GM18511 (cell line): ENCODE results near the gene PALD1.
"Not testable (repeated sequence)": the region's sequence is repeated elsewhere in the genome, so short reads cannot be mapped to it uniquely, and the experiment has no call there.

Experiments used
- ATAC-seq: cut with Tn5 transposase; IDR thresholded peaks from one replicate; pipeline ENCODE4 v1.9.1; 2021; ENCODE audit warnings: mild to moderate bottlenecking, moderate library complexity; ENCODE audit not compliant: unreplicated experiment

The PALD1 gene

DNA sequence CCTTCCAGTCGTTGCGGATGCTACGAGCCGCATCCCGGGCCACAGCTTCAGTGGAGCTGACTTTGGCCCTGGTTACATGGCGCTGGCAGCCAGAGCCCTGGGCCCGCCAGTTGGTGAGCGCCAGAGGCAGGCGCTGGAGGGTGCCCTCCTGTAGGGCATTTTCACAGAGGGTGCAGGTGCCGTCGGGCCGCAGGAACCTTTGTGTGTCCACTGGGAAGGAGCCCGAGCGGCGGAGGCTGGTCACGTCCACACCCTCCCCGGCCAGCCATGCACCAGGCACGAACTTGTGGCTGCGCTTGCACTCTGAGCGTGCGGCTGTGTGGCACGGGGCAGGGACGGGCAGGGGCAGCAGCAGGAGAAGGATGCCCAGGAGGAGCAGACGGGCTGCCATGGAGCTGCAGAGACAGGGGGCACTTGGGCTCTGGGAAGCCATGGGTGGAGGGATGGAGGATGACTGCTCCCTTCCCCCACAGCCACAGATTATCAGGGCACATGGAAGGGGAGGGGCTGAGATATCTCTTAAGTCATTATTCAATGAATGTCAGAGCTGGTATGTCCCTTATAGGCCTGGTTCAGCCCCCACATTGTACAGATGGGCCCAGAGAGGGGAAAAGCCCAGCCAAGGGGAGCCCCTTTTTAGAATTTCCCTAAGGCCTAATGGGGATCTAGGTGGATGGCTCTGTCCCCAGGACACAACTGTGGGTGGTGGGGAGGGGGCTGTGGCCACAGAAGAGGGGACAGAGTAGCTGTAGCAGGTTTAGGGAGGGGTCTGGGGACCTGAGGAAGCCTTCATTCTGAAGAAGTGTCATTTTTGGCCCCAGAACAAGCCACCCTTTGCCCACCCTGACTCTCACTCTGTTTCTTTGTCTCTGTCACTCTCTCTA is 122.2 kb downstream of the PALD1 start:
- no peak for ATAC-seq

DNA sequence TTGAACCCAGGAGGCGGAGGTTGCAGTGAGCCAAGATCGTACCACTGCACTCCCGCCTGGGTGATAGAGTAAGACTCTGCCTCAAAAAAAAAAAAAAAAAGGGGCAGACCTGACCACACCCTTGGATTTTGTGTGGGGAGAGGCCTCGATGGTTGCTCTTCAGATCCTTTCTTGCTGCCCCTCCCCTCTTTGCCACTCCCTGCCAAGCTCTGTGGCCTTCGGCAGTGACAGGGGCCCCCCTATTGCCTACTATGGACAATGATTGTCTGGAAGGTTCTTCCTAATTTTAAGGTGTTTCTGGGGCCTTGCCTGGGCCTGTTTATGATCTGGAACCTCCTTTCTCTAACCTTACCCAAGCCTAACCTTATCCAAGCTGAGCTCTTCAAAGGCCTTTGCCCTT is 123.2 kb downstream of the PALD1 start:
- ATAC-seq, result no peak

DNA sequence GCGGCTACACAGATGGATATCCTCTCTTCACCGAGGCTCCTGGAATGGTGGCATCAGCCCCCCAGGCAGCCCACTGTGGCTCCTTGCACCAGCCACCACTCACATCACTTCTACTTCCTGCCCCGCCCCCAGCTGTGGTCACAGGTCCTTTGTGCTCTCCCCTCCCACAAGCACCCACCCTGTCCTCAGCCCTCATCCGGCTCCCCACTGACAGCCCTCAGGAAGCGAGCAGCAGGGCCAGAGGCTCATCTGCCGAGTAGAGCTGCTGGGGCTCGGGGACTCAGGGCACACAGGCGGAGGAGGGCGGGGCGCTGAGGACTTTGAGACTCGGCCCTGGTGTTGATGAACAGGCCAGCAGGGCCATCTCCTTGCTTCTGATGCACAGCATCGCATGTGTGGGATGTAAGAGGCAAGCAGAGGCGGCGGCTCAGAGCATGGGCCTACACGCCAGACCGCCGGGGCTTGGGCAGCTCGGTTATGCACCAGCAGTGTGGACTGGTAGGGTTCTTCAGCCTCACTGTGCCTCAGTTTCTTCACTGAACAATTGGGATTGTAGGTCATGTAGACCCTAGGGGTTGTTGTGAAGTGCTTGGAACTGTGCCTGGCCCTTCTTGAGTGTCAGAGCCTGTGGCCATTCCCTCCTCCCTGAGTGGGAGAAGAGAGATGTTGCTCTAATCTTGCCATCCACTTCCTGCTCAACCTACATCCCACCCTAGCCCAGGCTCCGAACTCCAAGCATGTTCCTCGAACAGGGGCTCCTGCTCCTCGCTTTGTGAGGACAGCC is 124.3 kb downstream of the PALD1 start, which contains the start of gene PRF1:
TSS of gene PRF1 (minus strand) at position 77 of the 784 bp plus-strand sequence. CDS start 1,839 bp downstream, outside the sequence.
- no peak for ATAC-seq

DNA sequence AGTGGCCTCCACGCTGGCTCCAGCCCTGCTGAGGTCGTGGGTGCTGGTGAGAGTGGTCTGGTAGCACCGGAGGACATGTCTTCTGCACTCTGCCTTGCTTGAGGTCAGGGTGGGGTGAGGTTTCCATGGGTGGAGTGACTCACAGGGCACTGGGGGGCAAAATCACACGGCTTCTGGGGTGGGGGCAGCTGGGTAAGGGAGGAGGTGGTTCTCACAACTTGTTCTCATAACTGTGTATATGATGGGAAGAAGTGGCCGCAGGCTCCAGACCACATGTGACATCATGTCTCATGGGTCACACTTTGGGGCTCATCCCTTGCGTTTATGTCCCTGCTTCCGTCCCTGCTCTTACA is 124.9 kb downstream of the PALD1 start:
- ATAC-seq, result no peak

DNA sequence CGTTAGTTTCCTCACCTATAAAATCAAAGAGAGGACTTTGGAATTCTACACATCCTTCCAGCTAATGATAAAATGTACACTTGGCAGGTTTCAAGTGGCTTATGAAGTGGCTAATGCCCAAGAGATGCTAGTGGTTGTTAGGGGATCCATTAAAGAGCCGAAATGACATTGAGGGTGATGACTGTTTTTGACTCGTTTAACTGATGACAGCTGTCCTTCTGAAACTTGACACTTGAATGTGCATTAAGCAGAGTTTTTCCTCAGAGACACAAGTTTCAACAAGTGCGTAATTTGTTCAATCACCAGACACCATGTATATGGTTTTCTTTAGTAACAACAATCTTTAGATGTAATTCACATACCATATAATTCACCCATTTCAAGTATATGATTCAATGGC is 125.5 kb downstream of the PALD1 start:
- ATAC-seq, result no peak

DNA sequence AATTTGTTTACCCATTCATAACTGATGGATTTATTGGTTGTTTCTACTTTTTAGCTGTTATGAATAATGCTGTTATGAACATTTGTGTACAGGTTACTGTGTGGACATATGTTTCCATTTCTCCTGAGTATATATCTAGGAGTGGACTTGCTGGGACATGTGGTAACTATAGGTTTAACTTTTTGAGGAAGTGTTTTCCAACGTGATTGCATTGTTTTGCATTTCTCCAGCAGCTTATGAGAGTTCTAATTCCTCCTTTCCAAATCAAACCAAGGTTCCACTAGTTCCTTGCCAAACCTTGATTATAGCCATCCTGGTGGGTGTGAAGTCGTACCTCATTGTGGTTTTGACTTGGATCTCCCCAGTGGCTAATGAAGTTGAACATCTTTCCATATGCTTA is 126.6 kb downstream of the PALD1 start:
- no peak for ATAC-seq

DNA sequence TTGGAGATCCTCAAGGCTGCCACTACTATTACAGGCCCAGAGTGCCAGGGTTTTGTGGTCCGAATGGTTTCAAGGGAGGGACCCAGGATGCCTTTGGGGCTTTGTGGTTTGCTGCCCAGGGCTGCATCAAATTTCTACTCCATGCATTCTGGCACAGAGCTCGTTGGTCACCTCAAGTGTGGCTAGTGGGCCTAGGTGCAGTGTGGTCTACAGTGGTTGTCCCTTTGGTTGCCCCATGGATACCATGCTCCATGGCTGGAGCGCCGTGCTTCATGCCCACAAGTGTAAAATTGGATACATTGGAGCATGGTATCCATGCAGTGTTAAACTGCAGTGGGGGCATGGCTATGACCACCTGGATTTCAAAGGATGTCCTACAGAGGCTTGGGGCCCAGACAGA is 129.4 kb downstream of the PALD1 start:
- ATAC-seq, result no peak

DNA sequence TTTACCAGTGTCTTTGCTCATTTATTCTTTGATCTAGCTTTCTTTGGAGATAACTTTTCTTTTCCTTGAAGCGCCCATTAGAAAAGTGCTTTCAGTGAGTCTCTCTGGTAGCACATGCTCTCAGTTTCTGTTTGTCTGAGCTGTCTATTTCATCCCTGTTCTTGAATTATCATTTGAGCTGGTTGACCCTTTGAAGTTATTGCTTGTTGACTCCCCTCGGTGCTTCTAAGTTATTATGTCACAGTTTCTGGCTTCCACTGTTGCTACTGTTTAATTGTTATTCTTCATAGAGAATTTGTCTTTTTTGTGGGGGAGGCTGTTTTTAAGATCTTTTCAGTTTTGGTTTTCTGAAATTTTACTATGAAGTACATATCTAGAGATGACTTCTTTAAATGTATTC is 135.4 kb downstream of the PALD1 start:
- ATAC-seq, result no peak

DNA sequence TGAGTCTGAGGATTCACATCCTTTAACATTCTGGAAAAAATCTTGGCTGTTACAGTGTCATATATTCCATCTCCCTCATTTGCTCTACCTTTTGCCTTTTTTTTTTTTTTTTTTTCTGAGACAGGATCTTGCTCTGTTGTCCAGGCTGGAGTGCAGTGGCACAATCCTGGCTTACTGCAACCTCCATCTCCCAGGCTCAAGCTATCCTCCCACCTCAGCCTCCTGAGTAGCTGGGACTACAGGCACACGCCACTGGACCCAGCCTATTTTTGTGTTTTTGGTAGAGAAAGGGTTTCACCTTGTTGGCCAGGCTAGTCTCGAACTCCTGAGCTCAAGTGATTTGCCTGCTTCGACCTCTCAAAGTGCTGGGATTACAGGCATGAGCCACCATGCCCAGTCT is 135.8 kb downstream of the PALD1 start:
- ATAC-seq, result not testable (repeated sequence)

DNA sequence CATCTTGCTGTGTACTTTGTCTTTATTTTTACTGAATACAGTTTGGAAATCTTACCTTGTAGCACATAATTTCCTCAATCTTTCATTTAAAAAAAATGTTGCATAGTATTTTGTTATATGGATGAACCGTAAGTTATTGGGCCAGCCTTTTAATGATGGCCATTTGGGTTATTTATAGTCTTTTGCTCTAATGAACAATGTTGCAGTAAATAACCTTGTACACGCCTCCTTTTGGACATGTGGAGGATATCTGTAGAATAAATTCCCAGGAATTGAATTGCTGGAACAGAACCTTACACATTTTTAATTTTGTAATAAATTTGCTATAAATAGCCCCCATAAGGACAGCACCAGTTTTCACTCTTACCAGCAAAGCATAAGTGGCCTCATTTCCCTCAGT is 136.6 kb downstream of the PALD1 start:
- ATAC-seq, result no peak

DNA sequence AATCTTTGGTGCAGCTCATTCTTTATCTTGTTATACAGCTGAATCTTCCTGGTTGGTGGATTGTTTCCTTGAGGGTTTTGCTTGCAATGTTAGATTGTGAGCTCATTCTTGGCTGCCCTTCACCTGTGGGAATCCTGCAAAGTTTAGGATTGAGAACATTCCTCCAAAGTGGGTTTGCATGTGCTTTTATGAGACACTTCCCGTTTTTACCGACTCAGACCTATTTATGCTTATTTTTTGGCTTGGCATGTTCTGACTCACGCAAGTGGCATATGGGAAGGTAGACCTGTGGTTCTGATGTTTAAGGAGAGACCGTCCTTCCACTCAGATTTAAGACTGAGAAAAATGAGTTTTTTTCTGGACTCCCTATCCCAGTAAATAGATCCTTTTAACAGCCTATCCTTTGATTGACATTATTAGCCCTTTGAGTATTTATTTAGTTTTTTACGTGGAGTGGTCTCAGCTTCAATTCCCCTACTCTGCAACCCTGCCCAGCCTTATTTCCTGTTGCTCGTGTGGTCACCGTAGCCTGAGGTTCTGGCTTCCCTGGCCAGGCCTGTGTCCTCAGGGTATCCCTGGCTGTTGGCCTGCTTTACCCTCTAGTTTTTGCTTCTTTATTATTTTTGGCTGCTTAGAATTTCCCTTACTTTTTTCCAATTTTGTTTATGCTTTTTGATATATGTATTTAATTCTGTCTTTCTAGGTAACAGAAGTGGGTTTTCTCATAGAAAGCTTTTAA is 137.4 kb downstream of the PALD1 start:
- no peak for ATAC-seq

DNA sequence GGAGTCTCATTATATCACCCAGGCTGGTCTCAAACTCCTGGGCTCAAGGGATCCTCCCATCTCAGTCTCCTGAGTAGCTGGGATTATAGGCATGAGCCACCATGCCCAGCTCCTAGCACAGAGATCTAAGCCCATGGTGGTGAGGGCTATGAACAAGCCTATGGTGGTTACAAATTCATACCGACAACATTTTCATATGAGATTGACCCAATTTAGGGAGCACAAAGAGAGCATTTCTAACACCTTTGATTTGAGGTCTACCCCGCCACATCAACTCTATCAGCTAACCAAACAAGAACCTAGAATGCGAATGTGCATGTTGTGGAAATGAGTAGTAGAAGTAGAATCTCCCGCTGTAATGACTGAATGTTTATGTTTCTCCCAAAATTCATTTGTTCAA is 138.2 kb downstream of the PALD1 start:
- no peak for ATAC-seq
